Right cardiac atrium (tissue), 5 donors: ENCODE measurements around the gene RAB20. TPM values are rescaled to one million over a fixed set of nuclear protein-coding genes. Genes with fewer than 3 reads are reported as not detected.

Experiments
- ATAC-seq, 2 donors: fragments of 200-7000 bp; cut with Tn5 transposase; one replicate each; pipeline versions ENCODE4 v1.8.0 to v1.9.1; 2020; ENCODE audit warnings: moderate library complexity in 2 of 2, mild to moderate bottlenecking in 1 of 2
- DNase-seq, 3 donors: peaks; one replicate each; pipeline ENCODE4 v3.0.0-alpha.2; 2020
- H3K27ac ChIP-seq: one replicate; pipeline ENCODE4 v1.5.1; 2013; ENCODE audit warnings: mild to moderate bottlenecking, low read length, control low read depth, moderate library complexity
- H3K27me3 ChIP-seq: one replicate; pipeline ENCODE4 v1.6.1; 2013; ENCODE audit not compliant: control insufficient read depth, insufficient read depth
- H3K4me1 ChIP-seq: one replicate; pipeline ENCODE4 v1.6.1; 2013; ENCODE audit warnings: low read length; ENCODE audit not compliant: control insufficient read depth, insufficient read depth
- H3K4me3 ChIP-seq: one replicate; pipeline ENCODE4 v1.5.1; 2013; ENCODE audit warnings: low read length, control low read depth
- H3K9me3 ChIP-seq: one replicate; pipeline ENCODE4 v1.6.1; 2013; ENCODE audit warnings: low read length; ENCODE audit not compliant: control insufficient read depth
- WGBS: extraction: QIAGEN DNeasy Blood & Tissue Kit; methylation state at CpG from one replicate; pipeline ENCODE4 v1.1.7; 2013; 5-methylcytosine and 5-hydroxymethylcytosine counted together
- intact Hi-C, 4 donors: fragments of 100-400 bp; cut with DNase I; formaldehyde crosslinking; loops; one replicate each; pipeline versions ENCODE4 v1.11.0 to v1.14.0; 2022 to 2023
- polyA plus RNA-seq: library from polyadenylated mRNA; stranded (reverse); fragments of 200-250 nt; gene quantifications from one replicate; pipeline ENCODE4 v1.2.3, GENCODE V29; 2013
- total RNA-seq, 4 donors: library from RNA; stranded (reverse); fragmentation: NEBNext Ultra II Directional; extraction: Animal tissue kit (Norgen Biotek cat#: 25700); gene quantifications; one replicate each; pipeline ENCODE4 v1.2.1, GENCODE V29; 2021
- donor health status: healthy with polysubstance abuse.
- donor health status: DM: no; HTN: yes; CAD: no.
- donor health status: DM: no; HTN: no; CAD: no.
- donor health status: DM: no; HTN: yes; CAD: no; lungs with severe emphysema.
- donor health status: DM: yes; HTN: yes; CAD: no.

The RAB20 gene
- total and polyA plus RNA-seq, 5 donors: 10.5 to 15.3 (median 11.8) TPM

DNA sequence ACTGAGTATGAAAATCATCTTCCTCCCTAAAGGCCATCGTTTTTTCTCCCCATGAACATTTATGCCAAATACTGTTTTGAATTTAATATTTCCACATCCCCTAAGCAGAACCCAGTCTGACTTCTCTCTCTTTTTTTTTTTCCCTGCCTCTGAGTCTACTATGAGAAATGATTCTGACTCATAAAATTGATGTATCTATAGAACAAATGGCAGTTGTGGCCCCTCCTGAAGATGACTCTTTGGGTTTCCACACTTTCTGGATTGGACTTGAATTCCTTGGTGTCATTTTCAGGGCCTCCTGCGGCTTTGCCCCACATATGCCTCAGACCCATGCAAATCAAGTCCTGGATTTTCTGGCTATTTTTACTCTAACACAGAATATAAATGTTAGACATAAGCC is 31.1 kb upstream of the RAB20 start:
- Histone ChIP-seq H3K27ac (no peak overlapping the region), H3K9me3 (no peaks in the 10 kb centered on the region), H3K4me1 (no peaks in the 10 kb centered on the region), H3K27me3 (no peaks in the 10 kb centered on the region), H3K4me3 (no peak overlapping the region)
- WGBS: 81% methylated on average over 2 of the region's 2 CpGs
- DNase-seq: no peak
- ATAC-seq: no peak
- intact Hi-C loops: loop anchor here (5.0 to 10.0 kb wide), 3 partner anchors 225 to 462 kb away; no protein-coding TSS in a partner anchor

DNA sequence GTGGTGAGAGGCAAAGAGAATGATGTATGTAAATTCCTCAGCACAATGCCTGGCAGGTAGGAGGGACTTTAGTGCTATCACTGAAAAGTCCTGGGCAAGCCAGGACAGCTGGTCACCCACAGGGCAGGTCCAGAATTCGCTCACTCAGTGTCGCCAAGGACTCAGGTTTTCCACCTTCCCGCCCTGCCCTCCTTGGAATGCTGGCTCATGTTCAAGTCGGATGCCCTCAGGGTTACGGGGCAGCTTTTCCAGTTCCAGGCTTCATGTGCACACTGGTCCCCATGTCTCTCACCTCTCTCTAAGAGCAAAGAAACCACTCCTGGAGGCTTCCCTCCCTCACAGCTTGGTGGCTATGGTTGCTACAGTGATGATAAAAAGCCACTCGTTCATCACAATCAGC is 29.1 kb upstream of the RAB20 start:
- WGBS: 74% methylated on average over 6 of the region's 6 CpGs
- Histone ChIP-seq H3K27me3 (no peaks in the 10 kb centered on the region), H3K27ac (no peak overlapping the region), H3K9me3 (no peaks in the 10 kb centered on the region), H3K4me3 (no peak overlapping the region), H3K4me1 (no peaks in the 10 kb centered on the region)
- intact Hi-C loops: loop anchor here (5.0 to 10.0 kb wide), 3 partner anchors 227 to 464 kb away; no protein-coding TSS in a partner anchor
- ATAC-seq (peak in 1 of 2 donors; percentile 36), DNase-seq (no peak)

DNA sequence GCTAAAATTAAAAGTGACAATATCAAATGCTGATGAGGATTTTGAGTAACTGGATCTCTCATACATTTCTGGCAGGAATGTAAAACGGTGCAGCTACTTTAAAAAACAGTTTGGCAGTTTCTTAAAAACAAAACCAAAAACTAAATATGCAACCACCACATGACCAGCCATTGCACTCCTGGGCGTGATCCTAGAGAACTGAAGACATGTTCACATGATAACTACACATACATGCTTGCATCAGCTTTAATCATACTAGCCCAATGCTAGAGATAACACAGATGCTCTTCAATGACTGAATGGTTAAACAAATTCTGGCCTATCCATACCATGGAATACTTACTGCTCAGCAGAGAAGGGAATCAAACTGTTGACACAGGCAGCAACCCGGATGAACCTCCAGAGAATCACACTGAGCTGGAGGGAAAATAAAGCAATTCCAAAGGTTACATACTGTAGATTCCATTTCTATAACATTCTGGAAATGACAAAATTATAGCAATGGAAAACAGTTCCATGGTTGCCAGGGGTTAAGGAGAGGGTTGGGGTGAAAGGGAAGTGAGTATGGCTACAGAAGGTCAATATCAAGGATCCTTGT is 28.4 kb upstream of the RAB20 start:
- Histone ChIP-seq H3K9me3 (no peaks in the 10 kb centered on the region), H3K27me3 (no peaks in the 10 kb centered on the region), H3K4me3 (no peak overlapping the region), H3K27ac (no peak overlapping the region), H3K4me1 (no peaks in the 10 kb centered on the region)
- WGBS: 56% methylated on average over 3 of the region's 3 CpGs
- ATAC-seq (no peak), DNase-seq (no peak)
- intact Hi-C loops: loop anchor here (5.0 to 10.0 kb wide), 3 partner anchors 227 to 465 kb away; no protein-coding TSS in a partner anchor

DNA sequence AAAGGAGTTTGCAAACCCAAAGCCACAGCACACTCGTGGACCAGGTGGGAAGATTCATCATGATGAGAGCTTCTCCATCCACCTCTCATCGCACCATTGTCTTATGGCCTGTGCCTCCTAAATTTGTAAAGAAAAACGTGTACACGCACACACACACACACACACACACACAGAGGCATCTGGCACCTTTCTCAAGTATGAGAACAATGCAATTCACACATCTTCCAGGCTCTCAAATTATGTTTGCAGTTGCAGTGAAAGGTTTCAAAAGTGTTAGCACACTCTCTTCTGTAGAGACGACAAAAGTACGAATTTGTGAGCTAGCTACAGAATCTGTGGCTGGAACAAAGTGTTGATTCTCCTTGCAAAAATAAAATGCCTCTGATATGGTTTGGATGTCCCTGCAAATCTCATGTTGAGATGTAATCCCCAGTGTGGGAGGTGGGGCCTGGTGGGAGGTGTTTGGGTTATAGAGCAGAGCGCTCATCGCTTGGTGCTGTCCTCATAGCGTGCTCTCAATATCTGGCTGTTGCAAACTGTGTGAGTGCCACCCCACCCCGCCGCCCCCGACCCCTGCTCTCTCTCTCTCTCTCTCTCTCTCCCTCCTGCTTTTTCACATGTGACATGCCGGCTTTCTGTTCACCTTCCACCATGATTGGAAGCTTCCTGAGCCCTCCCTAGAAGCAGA is 21.8 kb upstream of the RAB20 start:
- no peak overlapping the region for H3K4me3 ChIP-seq
- H3K27ac ChIP-seq: no peak overlapping the region
- no peaks in the 10 kb centered on the region for H3K27me3 ChIP-seq
- no peaks in the 10 kb centered on the region for H3K4me1 ChIP-seq
- DNase-seq (no peak), ATAC-seq (no peak)
- intact Hi-C loops: no loop called here
- H3K9me3 ChIP-seq: no peaks in the 10 kb centered on the region
- 65% methylated on average over 13 of the region's 13 CpGs for WGBS

DNA sequence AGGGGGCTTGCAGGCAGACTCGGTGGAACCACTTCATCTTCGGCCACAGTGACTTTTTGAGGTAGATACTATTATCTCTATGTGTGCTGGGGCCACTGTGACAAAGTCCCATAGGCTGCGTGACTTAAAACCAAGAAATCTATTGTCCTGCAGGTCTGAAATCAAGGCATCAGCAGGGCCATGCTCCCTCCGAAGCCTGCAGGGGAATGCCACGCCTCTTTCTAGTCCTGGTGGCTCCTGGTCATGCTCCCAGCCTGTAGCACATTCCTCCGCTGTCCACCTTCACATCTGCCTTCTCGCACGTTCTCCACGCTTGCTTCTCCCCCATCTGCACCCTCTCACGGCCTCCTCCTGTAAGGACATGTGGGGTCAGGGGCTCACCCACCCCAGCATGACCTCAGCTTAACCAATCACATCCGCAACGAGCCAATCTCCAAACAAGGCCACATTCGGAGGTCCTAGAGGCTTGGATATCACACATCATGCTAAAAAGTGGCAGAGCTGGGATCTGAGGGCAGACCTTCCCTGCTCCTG is 21.0 kb upstream of the RAB20 start:
- DNase-seq (no peak), ATAC-seq (no peak)
- no peak overlapping the region for H3K27ac ChIP-seq
- no peak overlapping the region for H3K4me3 ChIP-seq
- H3K9me3 ChIP-seq: no peaks in the 10 kb centered on the region
- intact Hi-C loops: no loop called here
- H3K4me1 ChIP-seq: no peaks in the 10 kb centered on the region
- H3K27me3 ChIP-seq: no peaks in the 10 kb centered on the region
- 87% methylated on average over 13 of the region's 13 CpGs for WGBS

DNA sequence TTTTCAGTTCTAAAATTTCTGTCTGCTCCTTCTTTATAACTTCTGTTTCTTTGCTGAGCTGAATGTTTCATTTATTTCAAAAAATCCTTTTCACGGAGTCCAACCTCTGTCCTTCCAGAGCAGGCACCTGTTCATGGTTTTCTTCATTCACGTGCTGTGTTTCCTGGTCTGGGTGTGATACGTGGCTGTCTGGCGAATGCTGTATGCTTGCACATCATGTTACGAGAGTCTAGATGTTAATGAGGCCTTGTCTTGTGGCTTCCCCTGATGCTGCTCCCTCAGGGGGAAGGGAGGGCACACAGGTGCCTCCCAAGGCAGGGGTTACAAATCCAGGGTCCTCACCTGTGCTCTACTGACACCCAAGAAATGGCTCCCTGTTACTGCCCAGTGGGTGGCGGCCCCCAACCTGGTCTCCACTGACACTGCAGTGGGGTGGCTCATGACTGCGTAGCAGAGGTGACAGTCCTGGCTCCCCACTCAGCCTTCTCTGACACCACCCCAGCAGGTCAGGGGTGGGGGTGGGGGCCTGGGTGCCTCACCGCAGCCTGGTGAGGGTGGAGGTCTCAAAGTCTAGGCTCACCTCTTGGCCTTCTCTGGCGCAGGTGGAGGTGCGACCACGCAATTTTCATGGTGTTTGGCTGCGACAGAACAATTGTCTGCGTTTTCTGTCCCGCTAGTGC is 20.1 kb upstream of the RAB20 start:
- DNase-seq: no peak
- ATAC-seq: no peak
- intact Hi-C loops: no loop called here
- 92% methylated on average over 14 of the region's 14 CpGs for WGBS
- Histone ChIP-seq H3K27me3 (no peaks in the 10 kb centered on the region), H3K4me3 (no peak overlapping the region), H3K9me3 (no peaks in the 10 kb centered on the region), H3K4me1 (no peaks in the 10 kb centered on the region), H3K27ac (no peak overlapping the region)

DNA sequence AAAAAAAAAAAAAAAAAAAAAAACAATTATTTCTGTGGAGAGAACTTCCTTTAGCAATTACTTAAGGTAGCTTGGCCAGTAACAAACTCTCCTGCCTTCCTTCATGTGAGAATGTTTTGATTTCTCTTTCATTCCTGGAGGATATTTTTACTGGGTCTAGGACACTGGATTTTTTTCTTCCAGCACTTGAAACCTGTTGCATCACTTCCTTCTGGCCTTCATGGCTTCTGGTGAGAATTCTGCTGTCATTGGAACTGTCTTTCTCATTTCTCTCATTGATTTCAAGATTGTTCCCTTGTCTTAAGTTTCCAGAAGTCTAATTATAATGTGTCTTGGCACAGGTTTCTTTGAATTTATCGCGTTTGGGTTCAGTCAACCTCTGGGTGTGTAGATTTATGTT is 19.3 kb upstream of the RAB20 start:
- intact Hi-C loops: no loop called here
- DNase-seq: no peak
- Histone ChIP-seq H3K9me3 (no peaks in the 10 kb centered on the region), H3K27ac (no peak overlapping the region), H3K27me3 (no peaks in the 10 kb centered on the region), H3K4me3 (no peak overlapping the region), H3K4me1 (no peaks in the 10 kb centered on the region)
- ATAC-seq: no peak
- WGBS: 69% methylated on average over 2 of the region's 2 CpGs

DNA sequence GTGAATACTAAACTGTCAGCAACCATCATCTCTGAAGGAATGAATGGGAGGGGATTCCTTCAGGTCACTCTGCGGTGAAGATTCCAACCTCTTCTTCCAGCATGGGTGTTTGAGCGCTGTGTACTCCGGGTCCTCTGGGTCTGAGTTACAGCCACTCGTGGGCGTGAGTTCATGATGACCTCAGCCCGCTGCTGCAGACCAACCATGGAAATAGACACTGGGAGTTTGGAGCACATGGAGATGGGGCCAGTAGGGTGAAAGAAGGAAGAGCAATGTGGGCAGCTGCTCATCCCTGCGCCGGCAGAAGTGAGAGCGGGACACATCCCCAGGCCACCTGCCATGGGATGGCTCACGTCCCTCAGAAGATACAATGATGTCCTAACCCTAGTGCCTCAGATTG is 16.8 kb upstream of the RAB20 start:
- intact Hi-C loops: no loop called here
- ATAC-seq: no peak

DNA sequence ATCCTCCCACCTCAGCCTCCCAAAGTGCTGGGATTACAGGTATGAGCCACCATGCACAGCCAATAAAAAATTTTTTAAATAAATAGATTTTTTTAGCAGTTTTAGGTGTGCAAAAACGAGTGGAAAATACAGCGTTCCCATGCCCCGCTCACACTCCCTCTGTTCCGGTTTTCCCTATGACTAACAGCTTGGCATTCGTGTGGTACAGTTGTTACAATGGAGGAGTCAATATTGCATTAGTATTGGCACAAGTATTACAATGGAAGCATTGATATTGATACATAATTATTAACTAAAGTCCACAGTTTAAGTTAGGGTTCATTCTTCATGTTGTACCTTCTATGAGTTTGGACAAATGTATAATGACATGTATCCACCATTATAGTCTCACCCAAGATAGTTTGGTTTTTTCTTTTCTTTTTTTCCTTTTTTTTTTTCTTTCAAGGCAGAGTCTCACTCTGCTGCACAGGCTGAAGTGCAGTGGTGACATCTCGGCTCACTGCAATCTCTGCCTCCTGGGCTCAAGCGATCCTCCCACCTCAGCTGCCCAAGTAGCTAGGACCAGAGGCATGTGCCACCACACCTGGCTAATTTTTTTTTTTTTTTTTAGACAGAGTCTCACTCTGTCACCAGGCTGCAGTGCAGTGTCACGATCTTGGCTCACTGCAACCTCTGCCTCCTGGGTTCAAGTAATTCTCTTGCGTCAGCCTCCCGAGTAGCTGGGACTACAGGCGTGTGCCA is 15.4 kb upstream of the RAB20 start:
- ATAC-seq (no peak), DNase-seq (no peak)
- intact Hi-C loops: no loop called here
- H3K4me1 ChIP-seq: no peaks in the 10 kb centered on the region
- H3K27me3 ChIP-seq: no peaks in the 10 kb centered on the region
- no peak overlapping the region for H3K4me3 ChIP-seq
- no peaks in the 10 kb centered on the region for H3K9me3 ChIP-seq
- no peak overlapping the region for H3K27ac ChIP-seq
- WGBS: 89% methylated on average over 11 of the region's 11 CpGs

More for the DNA sequence above, 16.8 kb upstream of the RAB20 start:
- Histone ChIP-seq H3K27ac (no peak overlapping the region), H3K27me3 (no peaks in the 10 kb centered on the region), H3K4me1 (no peaks in the 10 kb centered on the region), H3K9me3 (no peaks in the 10 kb centered on the region), H3K4me3 (no peak overlapping the region)
- no peak for DNase-seq
- WGBS: 70% methylated on average over 10 of the region's 10 CpGs

DNA sequence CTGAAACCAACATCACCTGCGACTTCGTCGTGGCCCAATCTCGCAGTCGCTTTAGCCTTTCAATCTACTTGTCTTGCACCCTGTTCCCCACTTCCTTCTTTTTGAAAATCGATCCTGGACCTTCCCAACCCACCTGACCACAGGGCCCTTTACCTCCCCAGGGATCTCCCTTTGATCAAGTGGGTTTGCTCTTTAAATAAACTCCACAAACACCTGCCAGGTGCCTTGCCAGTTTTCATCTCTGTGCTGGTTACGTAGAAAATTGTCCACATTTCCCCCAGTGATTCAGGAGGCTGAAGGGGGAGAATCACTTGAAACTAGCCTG is 14.5 kb upstream of the RAB20 start:
- Histone ChIP-seq H3K27ac (no peak overlapping the region), H3K4me1 (no peaks in the 10 kb centered on the region), H3K27me3 (no peaks in the 10 kb centered on the region), H3K4me3 (no peak overlapping the region), H3K9me3 (no peaks in the 10 kb centered on the region)
- DNase-seq: no peak
- intact Hi-C loops: no loop called here
- ATAC-seq: no peak
- WGBS: 80% methylated on average over 7 of the region's 7 CpGs
